AG09319 (cell line): Measurements from ENCODE around the gene KRTAP29-1.
"Not testable (repeated sequence)": the region's sequence is repeated elsewhere in the genome, so short reads cannot be mapped to it uniquely, and the experiment has no call there.

Source experiments
- DNase-seq: peaks from one replicate; pipeline ENCODE4 v3.0.0-alpha.2; 2010; ENCODE audit warnings: low read depth; ENCODE audit errors: extremely low read depth
- TF ChIP-seq, protein P1 (sequence below): IDR thresholded peaks from 2 replicates; pipeline ENCODE4 v1.5.1; 2011; ENCODE audit warnings: low read depth, mild to moderate bottlenecking, inconsistent platforms, low read length, moderate library complexity

KRTAP29-1 gene, protein sequence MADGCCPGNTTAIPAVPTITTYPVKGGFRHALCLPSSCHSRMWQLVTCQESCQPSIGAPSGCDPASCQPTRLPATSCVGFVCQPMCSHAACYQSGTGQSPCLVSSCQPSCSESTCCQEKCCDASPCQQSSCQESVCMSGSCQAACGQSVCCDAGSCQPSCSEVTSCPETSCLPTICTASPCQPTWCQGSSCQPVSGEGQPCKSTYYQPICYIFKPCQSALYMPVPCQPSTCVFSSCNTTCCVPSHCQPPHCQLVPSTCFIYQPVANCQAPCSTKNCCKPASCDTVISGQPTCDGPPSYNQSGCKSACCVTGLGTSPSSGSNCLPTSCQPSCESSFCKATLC

DNA sequence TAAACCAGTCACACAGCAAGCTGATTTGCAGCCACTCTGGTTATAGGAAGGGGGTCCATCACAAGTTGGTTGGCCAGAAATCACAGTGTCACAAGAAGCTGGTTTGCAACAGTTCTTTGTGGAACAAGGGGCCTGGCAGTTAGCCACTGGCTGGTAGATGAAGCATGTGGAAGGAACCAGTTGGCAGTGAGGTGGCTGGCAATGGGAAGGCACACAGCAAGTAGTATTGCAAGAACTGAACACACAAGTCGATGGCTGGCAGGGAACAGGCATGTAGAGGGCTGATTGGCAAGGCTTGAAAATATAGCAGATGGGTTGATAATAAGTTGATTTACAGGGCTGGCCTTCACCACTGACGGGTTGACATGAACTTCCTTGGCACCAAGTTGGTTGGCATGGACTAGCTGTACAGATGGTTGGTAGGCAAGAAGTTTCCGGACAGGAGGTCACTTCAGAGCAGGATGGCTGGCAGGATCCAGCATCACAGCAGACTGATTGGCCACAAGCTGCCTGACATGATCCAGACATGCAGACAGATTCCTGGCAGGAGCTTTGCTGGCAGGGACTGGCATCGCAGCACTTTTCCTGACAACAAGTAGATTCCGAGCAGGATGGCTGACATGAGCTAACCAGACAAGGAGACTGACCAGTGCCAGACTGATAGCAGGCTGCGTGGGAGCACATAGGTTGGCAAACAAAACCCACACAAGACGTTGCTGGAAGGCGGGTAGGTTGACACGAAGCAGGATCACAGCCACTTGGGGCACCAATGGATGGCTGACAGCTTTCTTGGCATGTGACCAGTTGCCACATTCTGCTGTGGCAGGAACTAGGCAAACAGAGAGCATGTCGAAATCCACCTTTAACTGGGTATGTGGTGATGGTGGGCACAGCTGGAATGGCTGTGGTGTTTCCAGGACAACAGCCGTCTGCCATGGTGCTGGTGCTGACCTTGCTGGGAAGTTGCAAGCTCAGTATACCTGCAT, at the start of gene KRTAP29-1:
TSS of gene KRTAP29-1 (minus strand) at position 936 of the 986 bp plus-strand sequence. CDS start at position 936, 0 bp downstream.
- DNase-seq, result no peak
- TF ChIP-seq, protein P1, sequence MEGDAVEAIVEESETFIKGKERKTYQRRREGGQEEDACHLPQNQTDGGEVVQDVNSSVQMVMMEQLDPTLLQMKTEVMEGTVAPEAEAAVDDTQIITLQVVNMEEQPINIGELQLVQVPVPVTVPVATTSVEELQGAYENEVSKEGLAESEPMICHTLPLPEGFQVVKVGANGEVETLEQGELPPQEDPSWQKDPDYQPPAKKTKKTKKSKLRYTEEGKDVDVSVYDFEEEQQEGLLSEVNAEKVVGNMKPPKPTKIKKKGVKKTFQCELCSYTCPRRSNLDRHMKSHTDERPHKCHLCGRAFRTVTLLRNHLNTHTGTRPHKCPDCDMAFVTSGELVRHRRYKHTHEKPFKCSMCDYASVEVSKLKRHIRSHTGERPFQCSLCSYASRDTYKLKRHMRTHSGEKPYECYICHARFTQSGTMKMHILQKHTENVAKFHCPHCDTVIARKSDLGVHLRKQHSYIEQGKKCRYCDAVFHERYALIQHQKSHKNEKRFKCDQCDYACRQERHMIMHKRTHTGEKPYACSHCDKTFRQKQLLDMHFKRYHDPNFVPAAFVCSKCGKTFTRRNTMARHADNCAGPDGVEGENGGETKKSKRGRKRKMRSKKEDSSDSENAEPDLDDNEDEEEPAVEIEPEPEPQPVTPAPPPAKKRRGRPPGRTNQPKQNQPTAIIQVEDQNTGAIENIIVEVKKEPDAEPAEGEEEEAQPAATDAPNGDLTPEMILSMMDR, result no peak

DNA sequence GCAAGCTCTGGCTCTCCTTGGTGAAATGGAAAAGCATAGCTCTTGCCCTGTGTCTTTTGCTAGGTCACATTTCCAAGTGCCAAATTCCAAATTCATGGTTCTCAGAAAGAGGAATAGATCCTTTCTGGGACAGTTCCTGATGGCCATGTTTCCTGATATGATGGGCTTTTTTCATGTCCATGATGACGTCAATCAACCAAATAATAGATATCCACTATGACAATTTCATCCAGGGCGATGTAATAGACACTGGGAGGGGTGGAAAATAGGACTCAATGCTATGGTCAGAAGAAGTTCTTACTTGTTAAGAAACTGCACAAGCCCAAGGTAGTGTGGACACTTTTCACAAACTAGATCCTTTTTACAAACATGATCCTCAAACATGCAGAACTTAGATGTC, 48.5 kb upstream of the KRTAP29-1 start:
- TF ChIP-seq, protein P1, result no peak
- no peak for DNase-seq

DNA sequence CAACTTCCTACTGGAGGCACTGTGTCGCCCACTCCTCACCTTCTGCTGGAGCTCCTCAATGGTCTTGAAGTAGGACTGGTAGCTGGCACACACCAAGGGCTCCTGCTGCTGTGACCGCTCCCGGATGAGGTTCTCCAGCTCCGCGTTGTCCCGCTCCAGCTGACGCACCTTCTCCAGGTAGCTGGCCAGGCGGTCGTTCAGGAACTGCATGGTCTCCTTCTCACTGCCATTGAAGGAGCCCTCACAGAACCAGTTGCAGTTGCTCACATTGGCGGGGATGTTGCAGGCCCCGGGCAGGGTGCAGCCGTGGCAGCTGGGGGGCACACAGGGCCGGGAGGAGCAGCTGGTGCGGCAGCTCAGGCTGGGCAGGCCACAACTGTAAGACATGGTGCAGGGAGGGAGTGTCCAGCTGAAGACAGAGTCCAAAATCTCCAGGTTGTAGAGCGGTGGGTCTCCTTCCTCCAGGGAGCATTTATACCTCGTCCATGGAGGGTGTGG, 47.8 kb upstream of the KRTAP29-1 start, which contains the start of gene KRT33A:
TSS of gene KRT33A (minus strand) at position 448 of the 498 bp plus-strand sequence. CDS start at position 387, 61 bp downstream.
- not testable (repeated sequence) for DNase-seq

DNA sequence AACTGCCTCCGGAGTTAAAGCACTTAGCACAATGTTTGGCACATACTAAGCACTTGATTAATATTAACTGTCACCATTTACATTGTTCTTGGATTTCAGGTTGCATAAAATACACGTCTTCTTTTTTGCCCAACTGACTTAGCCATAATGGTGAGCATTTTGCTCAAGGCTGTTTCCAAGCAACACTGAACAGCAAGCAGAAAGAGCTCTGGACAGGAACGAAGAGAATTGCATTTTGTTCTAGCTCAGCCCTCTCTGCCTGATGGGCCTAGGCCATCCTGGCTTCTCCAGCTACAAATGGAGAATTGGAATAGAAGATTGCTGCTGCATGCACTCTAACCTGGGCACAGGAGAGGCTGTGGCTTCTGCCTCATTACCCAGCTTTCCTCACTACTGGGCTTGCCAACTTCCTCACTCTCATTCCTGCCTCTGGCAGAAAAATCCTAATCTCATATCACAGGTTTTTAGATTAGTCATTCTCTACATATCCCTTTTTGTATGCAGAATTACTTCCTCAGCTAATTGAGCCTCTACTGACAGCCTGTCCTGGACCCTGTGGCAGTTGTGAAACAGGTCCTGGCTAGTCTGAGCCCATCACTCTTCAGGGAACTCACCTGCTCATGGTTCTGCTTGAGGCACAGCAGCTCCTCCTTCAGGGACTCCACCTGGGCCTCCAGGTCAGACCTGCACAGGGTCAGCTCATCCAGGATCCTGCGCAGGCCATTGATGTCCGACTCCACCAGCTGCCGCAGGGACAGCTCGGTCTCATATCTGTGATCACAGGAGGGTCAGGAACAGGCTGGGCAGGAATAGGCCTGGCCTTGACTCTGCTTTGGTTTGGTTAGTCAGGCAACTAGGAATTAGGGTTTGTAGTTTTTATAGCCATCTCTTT, 45.5 kb upstream of the KRTAP29-1 start:
- TF ChIP-seq, protein P1, result no peak

DNA sequence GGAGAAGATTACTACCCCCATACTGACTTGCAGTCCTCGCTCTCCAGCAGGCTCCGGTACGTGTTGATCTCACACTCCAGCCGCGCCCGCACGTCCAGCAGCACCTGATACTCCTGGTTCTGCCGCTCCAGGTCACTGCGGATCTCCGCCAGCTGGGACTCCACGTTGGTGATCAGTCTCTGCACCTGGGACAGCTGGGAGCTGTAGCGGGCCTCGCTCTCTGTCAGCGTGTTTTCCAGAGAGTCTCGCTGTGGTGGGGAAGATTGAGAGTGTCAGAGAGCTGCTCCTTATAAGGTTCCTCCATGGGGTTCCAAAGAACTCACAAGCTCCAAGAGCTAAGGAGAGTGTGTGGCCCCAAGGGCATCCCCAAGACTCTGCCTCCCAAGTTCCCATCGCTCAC, 43.8 kb upstream of the KRTAP29-1 start:
- not testable (repeated sequence) for DNase-seq

More for the DNA sequence above, 45.5 kb upstream of the KRTAP29-1 start:
- DNase-seq, result no peak

DNA sequence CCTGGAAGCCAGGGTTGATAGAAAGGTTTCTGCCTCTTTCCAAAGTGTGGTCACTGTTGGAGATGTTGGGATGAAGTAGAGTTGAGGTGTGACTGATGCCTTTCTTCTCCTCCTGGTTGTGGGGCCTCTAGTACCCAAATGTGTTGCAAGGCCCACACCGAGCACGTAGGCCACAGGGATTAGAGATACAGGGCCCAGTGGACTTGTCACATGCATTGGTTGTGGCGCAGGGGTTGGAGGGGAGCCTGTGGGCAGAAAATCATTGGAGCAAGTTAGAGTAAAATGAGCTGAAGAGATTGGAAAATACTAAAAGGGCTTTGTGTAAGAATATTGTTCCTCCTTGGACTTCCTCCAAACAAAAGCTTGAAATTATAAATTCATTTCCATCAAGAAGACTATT, 43.3 kb upstream of the KRTAP29-1 start:
- no peak for DNase-seq
- TF ChIP-seq, protein P1, result no peak

DNA sequence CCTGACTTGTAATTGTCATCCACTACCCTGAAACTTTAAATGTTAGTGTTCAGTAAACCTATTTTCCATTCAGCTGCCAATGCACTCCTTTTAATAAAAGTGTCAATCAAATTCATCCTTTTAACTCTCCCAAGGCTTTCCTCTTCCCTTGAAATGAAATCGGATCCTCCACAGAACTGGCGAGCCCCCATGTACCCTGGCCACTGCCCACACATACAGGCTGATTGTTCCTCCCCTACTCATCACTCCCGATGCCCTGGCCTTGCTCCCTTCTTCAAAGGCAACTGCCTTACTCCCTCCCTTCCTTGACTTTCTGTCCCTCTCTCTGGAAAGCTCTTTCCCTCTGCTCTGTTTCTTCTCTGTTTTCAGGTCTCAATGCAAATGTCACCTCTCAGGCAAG, 40.4 kb upstream of the KRTAP29-1 start:
- no peak for DNase-seq
- TF ChIP-seq, protein P1, result no peak
